Right lobe of liver (tissue), 6 donors: ENCODE measurements around the gene MXRA7. TPM values are rescaled to one million over a fixed set of nuclear protein-coding genes. Genes with fewer than 3 reads are reported as not detected.

Experiments
- ATAC-seq, 4 donors: fragments of 200-7000 bp; cut with Tn5 transposase; one replicate each; pipeline ENCODE4 v1.9.1; 2020; ENCODE audit warnings: mild to moderate bottlenecking in 4 of 4, moderate library complexity in 4 of 4
- DNase-seq, 3 donors: peaks; one replicate each; pipeline ENCODE4 v3.0.0-alpha.2; 2020
- H3K27ac ChIP-seq, 3 donors: fragments of 200-600 bp; one replicate each; pipeline ENCODE4 v1.8.0; 2022
- H3K27me3 ChIP-seq, 2 donors: fragments of 200-600 bp; one replicate each; pipeline ENCODE4 v1.8.0; 2022
- H3K36me3 ChIP-seq, 4 donors: fragments of 200-600 bp; sonication (generic) in 1 of 4; one replicate each; pipeline versions ENCODE4 v1.5.1 to v1.8.0; 2017 to 2022; ENCODE audit warnings: control low read depth in 1 of 4
- H3K4me1 ChIP-seq, 4 donors: fragments of 200-600 bp; sonication (generic) in 1 of 4; one replicate each; pipeline versions ENCODE4 v1.5.1 to v1.8.0; 2017 to 2022; ENCODE audit warnings: control low read depth in 1 of 4
- H3K4me3 ChIP-seq, 3 donors: fragments of 200-600 bp; one replicate each; pipeline ENCODE4 v1.8.0; 2022
- H3K9me3 ChIP-seq, 4 donors: fragments of 200-600 bp; sonication (generic) in 1 of 4; one replicate each; pipeline versions ENCODE4 v1.5.1 to v1.8.0; 2017 to 2022; ENCODE audit warnings: control low read depth in 1 of 4
- CTCF ChIP-seq, 4 donors: fragments of 200-600 bp in 3 of 4; fragments of 450-650 bp in 1 of 4; IDR thresholded peaks; one replicate each; pipeline versions ENCODE4 v1.5.1 to v1.8.0; 2016 to 2022; ENCODE audit warnings: antibody characterized with exemption in 4 of 4, mild to moderate bottlenecking in 2 of 4
- POLR2A ChIP-seq: fragments of 450-650 bp; IDR thresholded peaks from one replicate; pipeline ENCODE4 v1.6.1; 2017; ENCODE audit warnings: antibody characterized with exemption, mild to moderate bottlenecking
- WGBS: methylation state at CpG from one replicate; pipeline ENCODE4 v1.1.6; 2018; ENCODE audit warnings: low coverage, low lambda C conversion rate; ENCODE audit not compliant: insufficient coverage; ENCODE audit errors: missing lambda C conversion rate; 5-methylcytosine and 5-hydroxymethylcytosine counted together
- intact Hi-C, 2 donors: fragments of 100-400 bp; cut with DNase I; formaldehyde crosslinking; loops; one replicate each; pipeline versions ENCODE4 v1.11.2 to v1.14.1; 2022
- microRNA counts: library from miRNA; unstranded; fragments of <30 nt; microRNA quantifications from one replicate; lab custom pipeline; 2016
- microRNA-seq, 2 donors: library from miRNA; unstranded; fragments of <30 nt; microRNA quantifications; one replicate each; pipeline ENCODE4, GENCODE V29; 2019 to 2020
- small RNA-seq, 2 experiments: library from RNA; depleted of rRNA; stranded (forward); fragments of <200 nt; gene quantifications; one replicate each; pipeline ENCODE3, GENCODE V24; 2016
- total RNA-seq, 6 experiments: library from RNA; depleted of rRNA in 2 of 6; stranded (reverse); fragments of >200 nt in 2 of 6; fragmentation: NEBNext Ultra II Directional in 3 of 6; extraction: Animal tissue kit (Norgen Biotek cat#: 25700) in 3 of 6; gene quantifications; one replicate each; pipeline versions ENCODE4 v1.1.0 to v1.2.4, GENCODE V29; 2016 to 2023
- donor health status: DM: no; HTN: yes; CAD: no.
- donor health status: DM: no; HTN: no; CAD: no.
- donor health status: DM: no; HTN: no; CAD: no.
- donor health status: DM: no; HTN: yes; CAD: no.
- donor health status: DM: no; HTN: yes; CAD: no.

MXRA7 gene
- total RNA-seq, 6 experiments from 2014 or later: 7.7 to 25.4 (median 15.3) TPM

GRCh38 chr17:76635039-76635438 lies 75.7 kb downstream of the MXRA7 start:
- no peaks in the 10 kb centered on the region for H3K27me3 ChIP-seq
- TF ChIP-seq CTCF (IDR thresholded peaks at IDR 0.05) (no peak), POLR2A (no peak)
- H3K27ac ChIP-seq: no peak overlapping the region
- intact Hi-C loops: no loop called here
- no peaks in the 10 kb centered on the region for H3K36me3 ChIP-seq
- H3K9me3 ChIP-seq: no peaks in the 10 kb centered on the region
- DNase-seq (no peak), ATAC-seq (no peak)
- no peak overlapping the region for H3K4me3 ChIP-seq
- H3K4me1 ChIP-seq: no peaks in the 10 kb centered on the region
- 75% methylated on average over 5 of the region's 5 CpGs for WGBS

DNA sequence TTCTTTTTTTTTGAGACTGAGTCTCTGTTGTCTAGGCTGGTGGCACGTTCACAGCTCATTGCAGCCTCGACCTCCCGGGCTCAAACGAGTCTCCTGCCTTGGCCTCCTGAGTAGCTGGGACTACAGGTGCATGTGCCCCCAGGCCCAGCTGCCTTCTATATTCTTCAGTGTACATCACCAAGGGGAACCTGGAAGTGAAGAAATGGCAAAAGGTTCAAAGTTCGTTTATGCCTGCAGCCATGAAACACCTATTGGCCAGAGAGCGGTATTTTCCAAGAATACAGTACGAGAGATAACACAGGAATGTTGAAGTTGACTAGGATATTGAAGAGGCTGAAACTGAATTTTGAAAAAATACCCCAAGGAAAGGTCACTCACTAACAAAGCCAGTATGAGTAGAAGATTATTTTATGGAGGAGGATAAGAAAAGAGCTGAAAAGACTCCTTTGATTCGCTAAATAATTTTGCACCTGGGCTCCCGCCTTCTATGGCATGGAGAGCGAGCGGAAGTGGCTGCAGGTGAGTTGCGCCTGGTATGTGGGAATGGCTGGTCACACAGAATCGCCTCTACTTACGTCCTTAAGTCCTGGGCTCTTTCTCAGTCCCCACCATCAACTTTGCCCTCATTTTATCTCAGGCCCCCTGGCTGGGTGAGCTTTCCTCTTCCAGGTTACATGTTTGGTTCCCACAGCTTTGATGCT lies 77.0 kb downstream of the MXRA7 start:
- no peaks in the 10 kb centered on the region for H3K9me3 ChIP-seq
- H3K4me3 ChIP-seq: no peak overlapping the region
- H3K4me1 ChIP-seq: no peaks in the 10 kb centered on the region
- H3K36me3 ChIP-seq: no peaks in the 10 kb centered on the region
- no peak overlapping the region for H3K27ac ChIP-seq
- ATAC-seq: no peak
- 84% methylated on average over 11 of the region's 14 CpGs for WGBS
- intact Hi-C loops: no loop called here
- TF ChIP-seq CTCF (IDR thresholded peaks at IDR 0.05): no peak
- no peak for TF ChIP-seq POLR2A
- no peak for DNase-seq
- no peaks in the 10 kb centered on the region for H3K27me3 ChIP-seq

DNA sequence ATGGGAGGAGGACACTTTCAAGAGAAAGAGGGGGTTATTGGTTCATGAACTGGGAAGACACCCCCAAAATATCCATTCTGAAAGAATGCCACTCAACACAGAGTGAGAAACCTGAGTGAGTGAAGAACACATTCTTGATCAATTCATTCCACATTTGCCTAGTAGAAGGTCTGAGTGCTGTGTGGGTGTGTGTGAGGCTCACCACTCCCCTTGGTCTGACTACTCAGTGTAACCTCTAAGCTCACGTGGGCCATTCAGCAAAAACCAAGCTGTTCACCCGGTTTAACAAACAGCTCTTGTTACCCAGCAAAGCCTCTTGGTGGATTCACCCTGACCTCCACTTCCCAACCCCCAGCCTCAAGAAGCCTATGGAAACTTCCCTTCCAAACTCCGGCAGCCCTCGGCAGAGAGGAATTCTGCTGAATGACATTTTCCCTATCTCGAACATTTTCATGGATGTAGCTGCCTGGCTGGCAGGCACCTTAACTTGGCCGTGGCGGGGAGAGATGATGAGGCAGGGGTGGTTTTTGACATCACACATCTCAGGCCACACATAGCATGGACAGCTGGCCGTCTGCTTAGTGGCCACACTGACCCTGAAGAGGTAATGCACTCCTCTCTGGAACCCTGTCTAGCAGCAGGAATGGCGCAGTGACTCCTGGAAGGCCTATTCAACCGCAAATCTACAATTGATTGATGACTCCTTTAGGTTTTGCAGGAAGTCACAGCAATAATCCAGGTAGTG lies 78.8 kb downstream of the MXRA7 start:
- no peak overlapping the region for H3K4me3 ChIP-seq
- H3K4me1 ChIP-seq: no peaks in the 10 kb centered on the region
- no peaks in the 10 kb centered on the region for H3K27me3 ChIP-seq
- peak in 1 of 4 donors; percentile 18 for ATAC-seq
- TF ChIP-seq CTCF (IDR thresholded peaks at IDR 0.05): no peak
- TF ChIP-seq POLR2A: no peak
- DNase-seq: no peak
- WGBS: 82% methylated on average over 3 of the region's 10 CpGs
- H3K9me3 ChIP-seq: no peaks in the 10 kb centered on the region
- no peaks in the 10 kb centered on the region for H3K36me3 ChIP-seq
- intact Hi-C loops: no loop called here
- H3K27ac ChIP-seq: no peak overlapping the region

- Histone ChIP-seq H3K4me1 (no peaks in the 10 kb centered on the region), H3K36me3 (no peaks in the 10 kb centered on the region), H3K27me3 (no peaks in the 10 kb centered on the region), H3K27ac (no peak overlapping the region), H3K9me3 (no peaks in the 10 kb centered on the region), H3K4me3 (no peak overlapping the region)
- DNase-seq (no peak), ATAC-seq (no peak)
- TF ChIP-seq CTCF (IDR thresholded peaks at IDR 0.05) (no peak), POLR2A (no peak)
- WGBS: 68% methylated on average over 5 of the region's 6 CpGs
- intact Hi-C loops: no loop called here
These were observed 80.6 kb downstream of the MXRA7 start for GRCh38 chr17:76630151-76630550.

MicroRNA genes within 50 kb of the gene (microRNA counts, 767-probe panel; counts per million panel counts)
- microRNA hsa-miR-636 (lab: Ali Mortazavi, UCI): 237 counts per million

Small RNA genes lying within 50 kb of the gene (microRNA-seq; reads per million reads assigned to microRNA genes)
- gene MIR636: 0.64 to 0.87 reads per million in 2 donors

Small RNA genes lying within 50 kb of the gene (small RNA-seq; reads per million reads assigned to genes)
- gene AC005837.3 (0 reads per million in 2 experiments), gene RF02271 (0 reads per million in 2 experiments), gene RNU6-227P (0 reads per million in 2 experiments), gene RNU6-97P (0 reads per million in 2 experiments), gene RNY4P36 (0 to 0.10 reads per million in 2 experiments)

Other genes starting within 250 kb of the MXRA7 start
- gene AANAT, start 243.4 kb downstream of the MXRA7 start, total RNA-seq: not detected
- gene RHBDF2, start 209.5 kb downstream of the MXRA7 start, total RNA-seq: 10 to 100 TPM in 3 of 6 experiments, 1 to 10 TPM in 3; 7.1 to 18.6 (median 11.0) TPM
- 1 to 10 TPM; 1.8 to 4.1 (median 3.1) TPM for gene CYGB, start 173.3 kb downstream of the MXRA7 start, total RNA-seq
- gene PRCD, start 170.9 kb downstream of the MXRA7 start, total RNA-seq: 1 to 10 TPM in 1 of 6 experiments, under 1 TPM in 2, not detected in 3; 0.12 to 1.3 (median 0.22) TPM
- gene ST6GALNAC2, start 125.1 kb downstream of the MXRA7 start, total RNA-seq: 1 to 10 TPM in 5 of 6 experiments, under 1 TPM in 1; 0.81 to 5.0 (median 2.3) TPM
- gene ST6GALNAC1, start 67.2 kb downstream of the MXRA7 start, total RNA-seq: 1 to 10 TPM in 1 of 6 experiments, under 1 TPM in 2, not detected in 3; 0.42 to 1.4 (median 0.62) TPM
- 10 to 100 TPM in 5 of 6 experiments, 1 to 10 TPM in 1; 10.0 to 15.8 (median 11.1) TPM for gene JMJD6, start 15.6 kb upstream of the MXRA7 start, total RNA-seq
- gene METTL23, start 15.9 kb upstream of the MXRA7 start, total RNA-seq: 10 to 100 TPM; 16.0 to 25.0 (median 18.7) TPM
- 100 to 1,000 TPM in 1 of 6 experiments, 10 to 100 TPM in 5; 62.4 to 106 (median 86.0) TPM for gene SRSF2, start 26.4 kb upstream of the MXRA7 start, total RNA-seq
- 10 to 100 TPM in 5 of 6 experiments, 1 to 10 TPM in 1; 8.5 to 16.3 (median 15.3) TPM for gene MFSD11, start 27.2 kb upstream of the MXRA7 start, total RNA-seq
- gene MGAT5B, start 157.4 kb upstream of the MXRA7 start, total RNA-seq: under 1 TPM in 1 of 6 experiments, not detected in 5; 0.16 TPM